Suprapubic skin (tissue), 4 donors: ENCODE data around the gene COMT. TPM values are rescaled to one million over a fixed set of nuclear protein-coding genes. Genes with fewer than 3 reads are reported as not detected.

Experiments
- DNase-seq, 2 donors: peaks; one replicate each; pipeline ENCODE4 v3.0.0-alpha.2; 2019; ENCODE audit warnings: low spot score in 2 of 2
- H3K27ac ChIP-seq: fragments of 200-600 bp; sonication (generic); one replicate; pipeline ENCODE4 v1.5.1; 2019
- H3K27me3 ChIP-seq: fragments of 200-600 bp; sonication (generic); one replicate; pipeline ENCODE4 v1.5.1; 2019
- H3K36me3 ChIP-seq: fragments of 200-600 bp; sonication (generic); one replicate; pipeline ENCODE4 v1.5.1; 2019
- H3K4me1 ChIP-seq: fragments of 200-600 bp; sonication (generic); one replicate; pipeline ENCODE4 v1.5.1; 2019
- H3K4me3 ChIP-seq: fragments of 200-600 bp; sonication (generic); one replicate; pipeline ENCODE4 v1.5.1; 2019; ENCODE audit warnings: mild to moderate bottlenecking
- H3K9me3 ChIP-seq: fragments of 200-600 bp; sonication (generic); one replicate; pipeline ENCODE4 v1.5.1; 2019
- EP300 ChIP-seq: sonication (generic); formaldehyde crosslinking; IDR thresholded peaks from one replicate; pipeline ENCODE4 v1.6.1; 2017; ENCODE audit warnings: antibody characterized with exemption
- POLR2A ChIP-seq, 2 donors: fragments of 450-650 bp; IDR thresholded peaks; one replicate each; pipeline ENCODE4 v1.6.1; 2017; ENCODE audit warnings: antibody characterized with exemption in 2 of 2, mild to moderate bottlenecking in 2 of 2, moderate library complexity in 2 of 2
- POLR2AphosphoS5 ChIP-seq, 3 donors: sonication (generic); formaldehyde crosslinking; IDR thresholded peaks; one replicate each; pipeline ENCODE4 v1.6.1; 2017; ENCODE audit warnings: antibody characterized with exemption in 3 of 3
- WGBS: methylation state at CpG from one replicate; pipeline ENCODE4 v1.1.5; 2018; 5-methylcytosine and 5-hydroxymethylcytosine counted together
- total RNA-seq, 4 donors: library from RNA; depleted of rRNA; stranded (reverse); fragments of >200 nt; gene quantifications; one replicate each; pipeline ENCODE4 v1.1.0, GENCODE V29; 2016
- TF ChIP-seq, protein P1 (sequence below), 2 donors: fragments of 200-600 bp in 1 of 2; fragments of 450-650 bp in 1 of 2; sonication (generic) in 1 of 2; IDR thresholded peaks; one replicate each; pipeline ENCODE4 v1.5.1; 2016 to 2019; ENCODE audit warnings: antibody characterized with exemption in 2 of 2, mild to moderate bottlenecking in 1 of 2, moderate library complexity in 1 of 2

COMT gene
- total RNA-seq, 4 donors from 2014 or later = 206 to 293 (median 246) TPM

DNA sequence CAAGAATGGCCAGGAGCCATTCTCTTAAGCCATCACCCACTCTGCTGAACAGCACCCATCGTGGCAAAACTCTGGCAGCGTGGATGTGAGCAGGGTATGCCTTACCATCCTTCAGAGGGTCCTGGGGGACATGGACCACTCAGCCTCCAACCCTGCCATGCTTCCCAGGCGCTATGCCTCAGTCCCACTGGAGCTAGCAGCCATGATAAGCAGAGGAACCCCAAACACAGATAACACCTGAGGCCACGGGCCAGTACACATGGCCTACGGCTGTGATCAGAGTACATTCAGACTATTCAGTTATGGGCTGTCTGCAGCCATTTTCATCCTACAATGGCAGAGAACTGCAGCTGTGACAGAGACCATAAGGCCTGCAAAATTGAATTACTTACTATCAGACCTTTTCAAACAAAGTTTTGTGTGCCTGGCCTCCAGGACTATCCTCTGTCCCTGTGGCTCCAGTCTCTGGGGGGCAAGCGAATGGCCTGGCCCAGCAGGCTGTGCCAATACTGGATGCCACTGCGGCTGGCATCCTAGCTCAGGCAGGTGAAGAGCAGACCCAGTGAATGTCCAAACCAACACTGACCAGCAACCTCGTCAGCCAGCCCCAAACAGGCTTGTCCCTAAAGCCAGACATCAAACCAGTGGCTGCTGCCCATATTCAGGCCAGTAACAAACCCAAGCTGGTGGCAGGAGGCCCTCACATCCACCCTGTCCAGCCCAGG, 68.2 kb downstream of the COMT start:
- Histone ChIP-seq H3K27ac (no peak overlapping the region), H3K9me3 (no peaks in the 10 kb centered on the region), H3K27me3 (no peaks in the 10 kb centered on the region), H3K36me3 (no peaks in the 10 kb centered on the region), H3K4me1 (peaks cover under 1% of the 10 kb centered on the region), H3K4me3 (no peak overlapping the region)
- 96% methylated on average over 6 of the region's 8 CpGs for WGBS
- TF ChIP-seq POLR2A (IDR thresholded peaks at IDR 0.05) (no peak), POLR2AphosphoS5 (IDR thresholded peaks at IDR 0.05) (no peak), EP300 (no peak)
- TF ChIP-seq, protein P1, sequence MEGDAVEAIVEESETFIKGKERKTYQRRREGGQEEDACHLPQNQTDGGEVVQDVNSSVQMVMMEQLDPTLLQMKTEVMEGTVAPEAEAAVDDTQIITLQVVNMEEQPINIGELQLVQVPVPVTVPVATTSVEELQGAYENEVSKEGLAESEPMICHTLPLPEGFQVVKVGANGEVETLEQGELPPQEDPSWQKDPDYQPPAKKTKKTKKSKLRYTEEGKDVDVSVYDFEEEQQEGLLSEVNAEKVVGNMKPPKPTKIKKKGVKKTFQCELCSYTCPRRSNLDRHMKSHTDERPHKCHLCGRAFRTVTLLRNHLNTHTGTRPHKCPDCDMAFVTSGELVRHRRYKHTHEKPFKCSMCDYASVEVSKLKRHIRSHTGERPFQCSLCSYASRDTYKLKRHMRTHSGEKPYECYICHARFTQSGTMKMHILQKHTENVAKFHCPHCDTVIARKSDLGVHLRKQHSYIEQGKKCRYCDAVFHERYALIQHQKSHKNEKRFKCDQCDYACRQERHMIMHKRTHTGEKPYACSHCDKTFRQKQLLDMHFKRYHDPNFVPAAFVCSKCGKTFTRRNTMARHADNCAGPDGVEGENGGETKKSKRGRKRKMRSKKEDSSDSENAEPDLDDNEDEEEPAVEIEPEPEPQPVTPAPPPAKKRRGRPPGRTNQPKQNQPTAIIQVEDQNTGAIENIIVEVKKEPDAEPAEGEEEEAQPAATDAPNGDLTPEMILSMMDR (IDR thresholded peaks at IDR 0.05) = no peak
- no peak for DNase-seq

DNA sequence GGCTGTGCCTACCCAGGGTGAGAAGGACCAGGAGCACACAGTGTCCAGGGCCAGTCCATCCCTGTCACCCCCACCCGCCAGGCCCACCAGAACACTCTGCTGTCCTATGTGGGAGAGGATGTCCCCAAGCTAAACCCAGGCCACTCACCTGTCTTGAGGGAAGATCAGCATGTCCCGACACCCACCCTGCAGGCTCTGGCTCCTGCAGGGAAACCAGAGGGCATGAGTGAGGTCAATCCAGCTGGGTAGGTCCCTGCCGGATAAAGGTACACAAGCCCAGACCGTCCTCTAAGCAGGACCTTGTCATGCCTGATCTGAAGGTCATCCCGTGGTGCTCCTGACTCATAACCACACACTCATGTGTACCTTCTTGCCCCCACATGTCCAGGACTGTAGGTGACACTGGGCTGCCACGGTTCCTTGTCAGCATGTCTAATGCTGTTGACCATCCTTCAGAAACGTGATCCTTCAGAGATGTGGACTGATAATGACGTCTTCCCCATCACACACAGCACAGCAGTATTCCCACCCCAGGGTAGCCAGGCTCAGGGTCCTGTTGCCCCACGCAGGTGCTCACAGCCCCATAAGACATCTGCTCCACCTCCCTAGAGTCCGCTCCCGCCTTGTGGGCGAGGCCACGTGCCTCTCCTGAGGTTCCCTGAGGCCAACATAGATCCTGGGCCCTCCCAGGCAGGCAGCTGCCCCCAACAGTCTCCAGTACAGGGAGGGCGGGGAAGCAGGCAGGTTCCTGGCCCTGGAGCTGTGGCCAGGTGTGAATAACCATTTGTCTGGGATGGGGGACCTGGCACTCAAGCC, 68.9 kb downstream of the COMT start:
- Histone ChIP-seq H3K27me3 (no peaks in the 10 kb centered on the region), H3K27ac (no peak overlapping the region), H3K4me3 (no peak overlapping the region), H3K36me3 (no peaks in the 10 kb centered on the region), H3K4me1 (peaks cover 8% of the 10 kb centered on the region), H3K9me3 (no peaks in the 10 kb centered on the region)
- 81% methylated on average over 12 of the region's 14 CpGs for WGBS
- no peak for TF ChIP-seq POLR2AphosphoS5 (IDR thresholded peaks at IDR 0.05)
- no peak for TF ChIP-seq POLR2A (IDR thresholded peaks at IDR 0.05)
- no peak for TF ChIP-seq EP300
- no peak for DNase-seq

GRCh38 chr22:20011123-20011992, 69.8 kb downstream of the COMT start:
- TF ChIP-seq POLR2AphosphoS5 (IDR thresholded peaks at IDR 0.05) = no peak
- no peak for TF ChIP-seq POLR2A (IDR thresholded peaks at IDR 0.05)
- TF ChIP-seq EP300 = no peak
- TF ChIP-seq, protein P1 (IDR thresholded peaks at IDR 0.05) = no peak
- Histone ChIP-seq H3K9me3 (no peaks in the 10 kb centered on the region), H3K4me1 (peaks cover 16% of the 10 kb centered on the region), H3K27me3 (no peaks in the 10 kb centered on the region), H3K27ac (no peak overlapping the region), H3K4me3 (no peak overlapping the region), H3K36me3 (no peaks in the 10 kb centered on the region)
- no peak for DNase-seq
- 80% methylated on average over 17 of the region's 20 CpGs for WGBS

DNA sequence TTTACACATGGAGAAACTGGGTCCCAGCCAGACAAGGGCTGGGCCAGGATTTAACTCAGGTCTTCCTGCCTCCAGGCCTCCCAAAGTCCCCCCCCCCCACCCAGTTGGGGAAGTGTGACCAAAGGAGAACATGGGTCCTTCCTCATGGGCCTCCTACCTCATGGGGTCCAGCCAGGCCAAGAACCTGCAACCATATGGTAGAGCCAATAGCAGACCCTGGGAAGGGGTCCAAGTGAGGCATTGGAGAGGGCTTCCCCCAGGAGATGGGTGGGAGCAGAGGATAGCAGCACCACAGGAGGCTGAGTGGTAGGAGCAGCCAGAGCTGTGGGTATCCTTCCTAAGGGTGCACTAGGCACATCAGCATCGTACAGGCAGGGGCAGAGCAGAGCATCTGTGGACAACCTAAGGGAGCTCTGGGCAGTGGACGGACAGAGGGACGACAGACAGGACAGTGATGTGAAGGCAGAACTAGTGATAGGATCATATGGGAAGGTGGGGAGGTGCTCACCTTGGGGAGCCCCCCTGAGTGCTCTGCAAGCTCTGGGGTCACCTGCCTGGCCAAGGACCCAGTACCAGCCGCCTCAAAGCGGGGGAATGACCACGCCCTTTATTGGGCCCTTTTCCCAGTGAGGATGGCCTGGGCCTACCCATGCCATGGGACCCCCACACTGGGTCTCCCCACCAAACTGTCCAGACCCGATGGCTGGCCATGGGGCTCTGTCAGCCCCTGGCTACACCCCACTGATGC, 70.6 kb downstream of the COMT start:
- Histone ChIP-seq H3K27me3 (no peaks in the 10 kb centered on the region), H3K36me3 (no peaks in the 10 kb centered on the region), H3K4me3 (no peak overlapping the region), H3K9me3 (no peaks in the 10 kb centered on the region), H3K27ac (no peak overlapping the region), H3K4me1 (peaks cover 21% of the 10 kb centered on the region)
- TF ChIP-seq, protein P1 (IDR thresholded peaks at IDR 0.05) = no peak
- no peak for TF ChIP-seq POLR2AphosphoS5 (IDR thresholded peaks at IDR 0.05)
- no peak for TF ChIP-seq POLR2A (IDR thresholded peaks at IDR 0.05)
- no peak for TF ChIP-seq EP300
- DNase-seq = no peak
- WGBS = 97% methylated on average over 6 of the region's 7 CpGs

DNA sequence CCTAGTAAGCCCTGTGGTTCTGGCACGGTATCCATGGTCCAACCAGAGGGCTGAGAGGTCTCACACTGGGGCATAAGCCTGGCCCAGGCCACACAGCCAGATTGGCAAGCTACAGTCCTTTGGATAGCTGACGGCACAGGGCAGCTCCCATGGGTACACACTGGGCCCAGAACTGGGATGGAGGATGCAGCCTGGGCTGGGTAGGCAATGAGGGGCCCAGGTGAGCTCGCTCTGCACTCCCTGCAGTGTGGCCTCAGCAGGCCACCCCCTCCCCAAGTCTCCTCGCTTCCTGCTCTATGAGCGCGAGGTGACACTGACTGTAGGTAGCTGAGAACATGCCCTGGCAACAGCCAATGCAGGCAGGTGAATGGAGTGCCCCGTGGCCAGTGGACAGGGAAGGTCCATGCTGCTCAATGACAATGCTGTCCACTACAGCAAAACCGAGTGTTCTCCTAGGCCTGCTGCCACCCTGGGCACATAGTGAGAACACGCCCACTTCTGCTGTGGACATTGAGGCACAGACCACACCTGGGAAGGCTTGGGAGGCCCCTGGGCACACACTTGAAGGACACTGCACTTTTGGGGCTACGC, 71.3 kb downstream of the COMT start:
- TF ChIP-seq EP300 = no peak
- DNase-seq = no peak
- H3K27ac ChIP-seq = no peak overlapping the region
- no peak overlapping the region for H3K4me3 ChIP-seq
- WGBS = 80% methylated on average over 1 of the region's 10 CpGs
- no peaks in the 10 kb centered on the region for H3K9me3 ChIP-seq
- no peaks in the 10 kb centered on the region for H3K36me3 ChIP-seq
- H3K4me1 ChIP-seq = peaks cover 25% of the 10 kb centered on the region
- no peaks in the 10 kb centered on the region for H3K27me3 ChIP-seq
